HepG2 (cell line): Measurements from ENCODE around the gene KDM1B. TPM values are rescaled to one million over a fixed set of nuclear protein-coding genes. Genes with fewer than 3 reads are reported as not detected.

Experiments used
- ATAC-seq: fragments of 200-7000 bp; cut with Tn5 transposase; 3 replicates; pipeline ENCODE4 v1.9.1; 2020; ENCODE audit warnings: mild to moderate bottlenecking, moderate library complexity
- BruUV-seq: library from RNA; stranded (reverse); fragments of 400-500 nt; replicated peaks from 2 replicates; lab custom pipeline; 2021; lab: Mats Ljungman, UMichigan
- CTCF ChIA-PET: fragments of 300-600 bp; formaldehyde crosslinking; extraction: SDS; loops from one replicate; lab custom pipeline; 2021; ENCODE audit warnings: low total read pairs, inconsistent platforms, low intra/inter-chr PET ratio; lab: Yijun Ruan, JAX
- POLR2A ChIA-PET: fragments of 350-600 bp; sonication (Branson Sonifier 250); formaldehyde crosslinking; loops from one replicate; lab custom pipeline; 2020; ENCODE audit warnings: antibody characterized with exemption, inconsistent platforms; lab: Yijun Ruan, JAX
- DNase-seq: peaks from one replicate; pipeline ENCODE4 v3.0.0-alpha.2; 2015; ENCODE audit warnings: low spot score
- FAIRE-seq: peaks from 3 replicates; lab custom pipeline; 2011; peaks lifted over from hg19 to GRCh38; lab: Jason Lieb, UNC
- H2AFZ ChIP-seq: one replicate; pipeline ENCODE4 v1.6.1; 2011; ENCODE audit warnings: low read length, inconsistent platforms
- H3K27ac ChIP-seq: fragments of 300-600 bp; 3 replicates; pipeline ENCODE4 v1.8.0; 2011; ENCODE audit warnings: mixed run types, mild to moderate bottlenecking, mixed read lengths, low read length, inconsistent platforms; ENCODE audit not compliant: insufficient read depth; ENCODE audit errors: extremely low read length
- H3K27me3 ChIP-seq, 2 experiments: fragments of 200-600 bp in 1 of 2; 2 replicates in 1 of 2; 3 replicates in 1 of 2; pipeline versions ENCODE4 v1.6.0 to v1.8.0; 2011; ENCODE audit warnings: low read length in 2 of 2, mild to moderate bottlenecking in 2 of 2, moderate library complexity in 2 of 2, inconsistent platforms in 1 of 2; ENCODE audit not compliant: insufficient read depth in 2 of 2, control insufficient read depth in 1 of 2
- H3K36me3 ChIP-seq, 2 experiments: fragments of 200-600 bp in 1 of 2; replicated peaks in 1 of 2; 2 replicates in 1 of 2; 3 replicates in 1 of 2; pipeline versions ENCODE4 v1.5.1 to v1.8.0; 2011; ENCODE audit warnings: low read length in 2 of 2, inconsistent platforms in 1 of 2; ENCODE audit not compliant: insufficient read depth in 2 of 2, control insufficient read depth in 1 of 2
- H3K4me1 ChIP-seq: 2 replicates; pipeline ENCODE4 v1.5.1; 2012; ENCODE audit warnings: low read length, inconsistent platforms; ENCODE audit not compliant: insufficient read depth
- H3K4me2 ChIP-seq: 2 replicates; pipeline ENCODE4 v1.6.0; 2011; ENCODE audit warnings: low read depth, low read length, inconsistent platforms
- H3K4me3 ChIP-seq, 3 experiments: fragments of 200-600 bp in 1 of 3; sonication (generic), shearing (Covaris generic) in 1 of 3; replicated peaks in 1 of 3; 2 replicates each; pipeline ENCODE4 v1.5.1; 2011 to 2016; ENCODE audit warnings: low read length in 3 of 3, inconsistent platforms in 2 of 3, low read depth in 2 of 3, mild to moderate bottlenecking in 2 of 3, control low read depth in 1 of 3, mixed read lengths in 1 of 3; ENCODE audit not compliant: insufficient read depth in 1 of 3
- H3K79me2 ChIP-seq: one replicate; pipeline ENCODE4 v1.6.1; 2011; ENCODE audit warnings: low read length, inconsistent platforms; ENCODE audit not compliant: insufficient read depth
- H3K9ac ChIP-seq: 2 replicates; pipeline ENCODE4 v1.6.0; 2011; ENCODE audit warnings: mild to moderate bottlenecking, low read depth, low read length, inconsistent platforms; ENCODE audit not compliant: insufficient read depth
- H3K9me3 ChIP-seq: 2 replicates; pipeline ENCODE4 v1.5.1; 2012; ENCODE audit warnings: mild to moderate bottlenecking, low read length
- H4K20me1 ChIP-seq: 2 replicates; pipeline ENCODE4 v1.6.0; 2011; ENCODE audit warnings: inconsistent platforms, mild to moderate bottlenecking, low read length, moderate library complexity; ENCODE audit not compliant: insufficient read depth
- ARID2 ChIP-seq: sonication (generic); formaldehyde crosslinking; IDR thresholded peaks from 2 replicates; pipeline ENCODE4 v1.8.1; 2022; ENCODE audit warnings: mild to moderate bottlenecking, missing genetic modification reagents, borderline replicate concordance
- BHLHE40 ChIP-seq: IDR thresholded peaks from 2 replicates; pipeline ENCODE4 v1.6.1; 2011; ENCODE audit warnings: low read length, improper control_type of control experiment
- DNMT3B ChIP-seq: conservative IDR thresholded peaks from 2 replicates; pipeline ENCODE4 v1.6.1; 2016; ENCODE audit warnings: missing biosample characterization, control low read depth
- FOXA1 ChIP-seq, 2 experiments: fragments of 450-650 bp in 1 of 2; sonication (generic) in 1 of 2; formaldehyde crosslinking in 1 of 2; IDR thresholded peaks; 2 replicates each; pipeline versions ENCODE4 v1.4.0 to v1.6.1; 2016 to 2020; ENCODE audit warnings: missing genetic modification reagents in 1 of 2
- IRF2 ChIP-seq: IDR thresholded peaks from 2 replicates; pipeline ENCODE4 v1.6.1; 2018; ENCODE audit warnings: missing genetic modification reagents, missing compliant biosample characterization
- JUNB ChIP-seq: sonication (generic); formaldehyde crosslinking; IDR thresholded peaks from 2 replicates; pipeline ENCODE4 v1.8.0; 2022; ENCODE audit warnings: missing genetic modification reagents, mild to moderate bottlenecking, borderline replicate concordance
- KLF9 ChIP-seq: IDR thresholded peaks from 2 replicates; pipeline ENCODE4 v1.6.1; 2016; ENCODE audit warnings: low read depth
- RARA ChIP-seq: IDR thresholded peaks from 2 replicates; pipeline ENCODE4 v1.6.1; 2016; ENCODE audit warnings: missing genetic modification reagents, missing compliant biosample characterization
- SNRNP70 ChIP-seq: fragments of 200-400 bp; formaldehyde crosslinking; IDR thresholded peaks from 2 replicates; pipeline ENCODE4 v1.6.1; 2017; ENCODE audit warnings: mild to moderate bottlenecking, low read depth, low read length, moderate library complexity
- SUZ12 ChIP-seq: fragments of 150-350 bp; IDR thresholded peaks from 2 replicates; pipeline ENCODE4 v1.6.1; 2014; ENCODE audit warnings: low read depth, low read length
- ZNF350 ChIP-seq: sonication (generic); formaldehyde crosslinking; IDR thresholded peaks from 2 replicates; pipeline ENCODE4 v1.4.0; 2020; ENCODE audit warnings: mild to moderate bottlenecking, low read depth, missing genetic modification reagents, borderline replicate concordance
- ZNF562 ChIP-seq: sonication (generic); formaldehyde crosslinking; IDR thresholded peaks from 2 replicates; pipeline ENCODE4 v1.8.0; 2022; ENCODE audit warnings: missing genetic modification reagents, borderline replicate concordance
- ZNF577 ChIP-seq: sonication (generic); formaldehyde crosslinking; IDR thresholded peaks from 2 replicates; pipeline ENCODE4 v1.4.0; 2020; ENCODE audit warnings: mild to moderate bottlenecking, low read depth, missing genetic modification reagents, borderline replicate concordance
- ZNF589 ChIP-seq: sonication (generic); formaldehyde crosslinking; conservative IDR thresholded peaks from 2 replicates; pipeline ENCODE4 v1.8.0; 2022; ENCODE audit warnings: mild to moderate bottlenecking, moderate library complexity, missing genetic modification reagents
- WGBS: methylation state at CpG from one replicate; pipeline ENCODE4 v1.1.6; 2017; ENCODE audit warnings: low lambda C conversion rate; 5-methylcytosine and 5-hydroxymethylcytosine counted together
- in situ Hi-C: cut with HindIII; loops from 2 replicates; pipeline ENCODE4 v1.10.0; 2017; ENCODE audit warnings: low pct_unique_long_range_greater_than_20kb; ENCODE audit not compliant: extremely low pct_ligation_motif_present
- intact Hi-C: fragments of 100-400 bp; cut with micrococcal nuclease; formaldehyde crosslinking; loops from one replicate; pipeline ENCODE4 v1.10.0; 2022; ENCODE audit not compliant: unreplicated experiment
- polyA plus RNA-seq, 8 experiments: library from polyadenylated mRNA; depleted of rRNA in 3 of 8; stranded (reverse) in 7 of 8; unstranded in 1 of 8; fragments of >200 nt; fragmentation: Illumina TruSeq in 4 of 8; extraction: Trizol in 4 of 8; gene quantifications; 2 replicates each; pipeline versions ENCODE4 v1.2.1 to v1.2.3, GENCODE V29; 2011 to 2016; ENCODE audit warnings: low read depth in 4 of 8, missing spikeins in 1 of 8, mixed read lengths in 1 of 8; ENCODE audit not compliant: insufficient read depth in 1 of 8
- total RNA-seq, 5 experiments: library from RNA; depleted of rRNA; stranded (reverse); fragments of >200 nt; fragmentation: Illumina TruSeq; extraction: Trizol; gene quantifications; 2 replicates each; pipeline ENCODE4 v1.2.3, GENCODE V29; 2016; ENCODE audit warnings: low read depth in 1 of 5
- TF ChIP-seq, protein P1 (sequence below): sonication (generic); formaldehyde crosslinking; IDR thresholded peaks from 2 replicates; pipeline ENCODE4 v1.5.1; 2020; ENCODE audit warnings: missing genetic modification reagents, mild to moderate bottlenecking, borderline replicate concordance
- TF ChIP-seq, protein P2 (sequence below): sonication (generic); formaldehyde crosslinking; IDR thresholded peaks from 2 replicates; pipeline ENCODE4 v1.8.0; 2023; ENCODE audit warnings: mild to moderate bottlenecking, missing genetic modification reagents
- TF ChIP-seq, protein P3 (sequence below): sonication (generic); formaldehyde crosslinking; conservative IDR thresholded peaks from 2 replicates; pipeline ENCODE4 v1.8.0; 2022; ENCODE audit warnings: missing genetic modification reagents
- TF ChIP-seq, protein P4 (sequence below): sonication (generic); formaldehyde crosslinking; IDR thresholded peaks from 2 replicates; pipeline ENCODE4 v1.5.0; 2020; ENCODE audit warnings: missing genetic modification reagents
- TF ChIP-seq, protein P5 (sequence below): sonication (generic); formaldehyde crosslinking; IDR thresholded peaks from 2 replicates; pipeline ENCODE4 v1.4.0; 2020; ENCODE audit warnings: mild to moderate bottlenecking, missing genetic modification reagents, borderline replicate concordance

KDM1B gene
- total and polyA plus RNA-seq, 2 of the 13 experiments (the other 11 are each of a cell fraction or from before 2014, with no cell fraction given) = 9.8 to 13.2 TPM

DNA sequence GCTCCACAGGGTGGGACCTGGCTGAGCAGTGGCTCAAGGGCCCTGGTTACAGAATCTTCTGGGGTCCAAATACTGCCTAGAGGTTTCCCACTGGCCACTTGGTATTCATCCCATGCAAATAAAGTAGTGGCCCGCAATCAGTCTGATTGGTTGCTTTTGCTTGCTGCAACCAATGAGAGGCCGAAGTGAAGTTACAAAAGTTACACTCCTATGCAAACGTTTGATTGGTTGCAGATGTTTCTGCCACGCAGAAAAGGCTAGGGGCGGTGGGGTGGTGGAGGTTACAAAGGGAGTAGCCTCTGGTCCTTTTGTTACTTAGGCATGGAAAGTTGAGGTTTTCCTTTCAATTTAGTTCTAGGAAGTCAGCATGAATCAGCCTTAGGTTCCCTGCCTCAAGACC lies 29.1 kb upstream of the KDM1B start:
- no peak for ATAC-seq
- Histone ChIP-seq H2AFZ (no peak overlapping the region), H3K27me3 (no peaks in the 10 kb centered on the region; a peak in 1 of 5 replicates), H3K4me3 (no peak overlapping the region), H3K27ac (no peak overlapping the region), H3K4me1 (peaks cover 15% of the 10 kb centered on the region), H3K9me3 (no peaks in the 10 kb centered on the region), H3K9ac (no peak overlapping the region), H3K4me2 (no peak overlapping the region), H3K79me2 (no peaks in the 10 kb centered on the region), H4K20me1 (no peaks in the 10 kb centered on the region), H3K36me3 (peaks cover 0 to 4% of the 10 kb centered on the region in 2 experiments; a peak in 2 of 5 replicates)
- ChIA-PET POLR2A (no interaction called here), CTCF (no interaction called here)
- DNase-seq = no peak
- in situ Hi-C loops = loop anchor here (10.0 kb wide), 2 partner anchors 291 to 971 kb away; no protein-coding TSS in a partner anchor
- 40% methylated on average over 5 of the region's 5 CpGs for WGBS
- BruUV-seq = no TSS peak
- intact Hi-C loops = no loop called here
- FAIRE-seq = no peak
- no peak for TF ChIP-seq SUZ12
- TF ChIP-seq, protein P1, sequence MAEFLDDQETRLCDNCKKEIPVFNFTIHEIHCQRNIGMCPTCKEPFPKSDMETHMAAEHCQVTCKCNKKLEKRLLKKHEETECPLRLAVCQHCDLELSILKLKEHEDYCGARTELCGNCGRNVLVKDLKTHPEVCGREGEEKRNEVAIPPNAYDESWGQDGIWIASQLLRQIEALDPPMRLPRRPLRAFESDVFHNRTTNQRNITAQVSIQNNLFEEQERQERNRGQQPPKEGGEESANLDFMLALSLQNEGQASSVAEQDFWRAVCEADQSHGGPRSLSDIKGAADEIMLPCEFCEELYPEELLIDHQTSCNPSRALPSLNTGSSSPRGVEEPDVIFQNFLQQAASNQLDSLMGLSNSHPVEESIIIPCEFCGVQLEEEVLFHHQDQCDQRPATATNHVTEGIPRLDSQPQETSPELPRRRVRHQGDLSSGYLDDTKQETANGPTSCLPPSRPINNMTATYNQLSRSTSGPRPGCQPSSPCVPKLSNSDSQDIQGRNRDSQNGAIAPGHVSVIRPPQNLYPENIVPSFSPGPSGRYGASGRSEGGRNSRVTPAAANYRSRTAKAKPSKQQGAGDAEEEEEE (CRISPR knock-in tag) = no peak
- TF ChIP-seq KLF9 = no peak
- TF ChIP-seq, protein P2, sequence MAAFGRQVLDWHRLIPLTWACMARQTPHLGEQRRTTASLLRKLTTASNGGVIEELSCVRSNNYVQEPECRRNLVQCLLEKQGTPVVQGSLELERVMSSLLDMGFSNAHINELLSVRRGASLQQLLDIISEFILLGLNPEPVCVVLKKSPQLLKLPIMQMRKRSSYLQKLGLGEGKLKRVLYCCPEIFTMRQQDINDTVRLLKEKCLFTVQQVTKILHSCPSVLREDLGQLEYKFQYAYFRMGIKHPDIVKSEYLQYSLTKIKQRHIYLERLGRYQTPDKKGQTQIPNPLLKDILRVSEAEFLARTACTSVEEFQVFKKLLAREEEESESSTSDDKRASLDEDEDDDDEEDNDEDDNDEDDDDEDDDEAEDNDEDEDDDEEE = no peak
- TF ChIP-seq ZNF577 (CRISPR knock-in tag) = no peak
- TF ChIP-seq, protein P3, sequence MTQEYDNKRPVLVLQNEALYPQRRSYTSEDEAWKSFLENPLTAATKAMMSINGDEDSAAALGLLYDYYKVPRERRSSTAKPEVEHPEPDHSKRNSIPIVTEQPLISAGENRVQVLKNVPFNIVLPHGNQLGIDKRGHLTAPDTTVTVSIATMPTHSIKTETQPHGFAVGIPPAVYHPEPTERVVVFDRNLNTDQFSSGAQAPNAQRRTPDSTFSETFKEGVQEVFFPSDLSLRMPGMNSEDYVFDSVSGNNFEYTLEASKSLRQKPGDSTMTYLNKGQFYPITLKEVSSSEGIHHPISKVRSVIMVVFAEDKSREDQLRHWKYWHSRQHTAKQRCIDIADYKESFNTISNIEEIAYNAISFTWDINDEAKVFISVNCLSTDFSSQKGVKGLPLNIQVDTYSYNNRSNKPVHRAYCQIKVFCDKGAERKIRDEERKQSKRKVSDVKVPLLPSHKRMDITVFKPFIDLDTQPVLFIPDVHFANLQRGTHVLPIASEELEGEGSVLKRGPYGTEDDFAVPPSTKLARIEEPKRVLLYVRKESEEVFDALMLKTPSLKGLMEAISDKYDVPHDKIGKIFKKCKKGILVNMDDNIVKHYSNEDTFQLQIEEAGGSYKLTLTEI = no peak
- no peak for TF ChIP-seq JUNB
- TF ChIP-seq, protein P4, sequence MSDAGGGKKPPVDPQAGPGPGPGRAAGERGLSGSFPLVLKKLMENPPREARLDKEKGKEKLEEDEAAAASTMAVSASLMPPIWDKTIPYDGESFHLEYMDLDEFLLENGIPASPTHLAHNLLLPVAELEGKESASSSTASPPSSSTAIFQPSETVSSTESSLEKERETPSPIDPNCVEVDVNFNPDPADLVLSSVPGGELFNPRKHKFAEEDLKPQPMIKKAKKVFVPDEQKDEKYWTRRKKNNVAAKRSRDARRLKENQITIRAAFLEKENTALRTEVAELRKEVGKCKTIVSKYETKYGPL = no peak
- no peak for TF ChIP-seq ZNF589 (CRISPR knock-in tag)
- TF ChIP-seq ZNF350 (CRISPR knock-in tag) = no peak
- TF ChIP-seq ZNF562 (CRISPR knock-in tag) = no peak
- no peak for TF ChIP-seq SNRNP70
- TF ChIP-seq FOXA1 (IDR thresholded peaks at IDR 0.05) = no peak
- no peak for TF ChIP-seq FOXA1 (CRISPR knock-in tag; IDR thresholded peaks at IDR 0.05)
- no peak for TF ChIP-seq DNMT3B (CRISPR knock-in tag)
- TF ChIP-seq BHLHE40 = no peak
- no peak for TF ChIP-seq ARID2 (CRISPR knock-in tag)
- TF ChIP-seq, protein P5, sequence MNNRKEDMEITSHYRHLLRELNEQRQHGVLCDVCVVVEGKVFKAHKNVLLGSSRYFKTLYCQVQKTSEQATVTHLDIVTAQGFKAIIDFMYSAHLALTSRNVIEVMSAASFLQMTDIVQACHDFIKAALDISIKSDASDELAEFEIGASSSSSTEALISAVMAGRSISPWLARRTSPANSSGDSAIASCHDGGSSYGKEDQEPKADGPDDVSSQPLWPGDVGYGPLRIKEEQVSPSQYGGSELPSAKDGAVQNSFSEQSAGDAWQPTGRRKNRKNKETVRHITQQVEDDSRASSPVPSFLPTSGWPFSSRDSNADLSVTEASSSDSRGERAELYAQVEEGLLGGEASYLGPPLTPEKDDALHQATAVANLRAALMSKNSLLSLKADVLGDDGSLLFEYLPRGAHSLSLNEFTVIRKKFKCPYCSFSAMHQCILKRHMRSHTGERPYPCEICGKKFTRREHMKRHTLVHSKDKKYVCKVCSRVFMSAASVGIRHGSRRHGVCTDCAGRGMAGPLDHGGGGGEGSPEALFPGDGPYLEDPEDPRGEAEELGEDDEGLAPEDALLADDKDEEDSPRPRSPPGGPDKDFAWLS (CRISPR knock-in tag) = no peak
- no peak for TF ChIP-seq RARA
- no peak for TF ChIP-seq IRF2 (CRISPR knock-in tag)
